ENCODE data around the gene CCDC57.

CCDC57 gene

GRCh38 chr17:82091264-82092066 lies 121.2 kb downstream of the CCDC57 start:
- TF ChIP-seq CTCF (conservative IDR thresholded peaks at IDR 0.05; ENCODE audit: control insufficient read depth, insufficient read depth, low read depth, low read length): no peak
- no peak overlapping the region for H3K4me3 ChIP-seq (ENCODE audit: control insufficient read depth, low read depth, low read length)
- no peak for DNase-seq (ENCODE audit: low read depth)

- H3K4me3 ChIP-seq (ENCODE audit: control insufficient read depth, low read depth, low read length): no peak overlapping the region
- no peak for TF ChIP-seq CTCF (conservative IDR thresholded peaks at IDR 0.05; ENCODE audit: control insufficient read depth, insufficient read depth, low read depth, low read length)
- no peak for DNase-seq (ENCODE audit: low read depth)
Measured at GRCh38 chr17:82090549-82091263, 121.9 kb downstream of the CCDC57 start.

- no peak for DNase-seq (ENCODE audit: low read depth)
- no peak overlapping the region for H3K4me3 ChIP-seq (ENCODE audit: control insufficient read depth, low read depth, low read length)
- no peak for TF ChIP-seq CTCF (conservative IDR thresholded peaks at IDR 0.05; ENCODE audit: control insufficient read depth, insufficient read depth, low read depth, low read length)
Measured at GRCh38 chr17:82089723-82090548, 122.7 kb downstream of the CCDC57 start.

- no peak overlapping the region for H3K4me3 ChIP-seq (ENCODE audit: control insufficient read depth, low read depth, low read length)
- TF ChIP-seq CTCF (conservative IDR thresholded peaks at IDR 0.05; ENCODE audit: control insufficient read depth, insufficient read depth, low read depth, low read length): no peak
- no peak for DNase-seq (ENCODE audit: low read depth)
Measured at GRCh38 chr17:82088838-82089722, 123.6 kb downstream of the CCDC57 start.

GRCh38 chr17:82087961-82088837 lies 124.4 kb downstream of the CCDC57 start:
- DNase-seq (ENCODE audit: low read depth): no peak
- no peak for TF ChIP-seq CTCF (conservative IDR thresholded peaks at IDR 0.05; ENCODE audit: control insufficient read depth, insufficient read depth, low read depth, low read length)

More at GRCh38 chr17:82087961-82088837, 124.4 kb downstream of the CCDC57 start:
- no peak overlapping the region for H3K4me3 ChIP-seq (ENCODE audit: control insufficient read depth, low read depth, low read length)

All from fibroblast of mammary gland (primary cell).